HG03565 (cell line): ENCODE data around the gene ELOVL5.

Experiments used
- ATAC-seq: cut with Tn5 transposase; IDR thresholded peaks from one replicate; pipeline ENCODE4 v1.9.1; 2021; ENCODE audit warnings: mild to moderate bottlenecking, moderate library complexity; ENCODE audit not compliant: unreplicated experiment

ELOVL5 gene

GRCh38 chr6:53244399-53244931, 104.3 kb downstream of the ELOVL5 start:
- ATAC-seq = peak; percentile 8

DNA sequence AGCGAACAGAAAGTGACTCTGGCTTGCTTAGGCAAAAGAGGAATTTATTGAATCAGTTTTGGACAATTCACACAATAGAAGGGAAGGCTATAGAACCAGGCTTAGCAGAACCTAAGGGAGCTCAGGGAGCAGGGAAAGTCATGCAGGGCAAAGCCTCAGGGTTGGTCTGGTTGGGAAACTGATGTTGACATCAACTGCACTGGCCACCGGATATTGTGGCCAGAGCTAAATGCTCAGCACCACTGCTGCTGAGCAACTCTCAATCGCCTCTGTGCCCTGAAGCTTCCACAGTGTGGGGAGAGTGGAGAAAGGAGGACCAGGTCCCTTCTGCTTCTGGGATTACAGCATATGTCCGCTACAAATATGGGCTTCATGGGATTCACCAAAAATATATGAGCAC, 106.8 kb downstream of the ELOVL5 start:
- ATAC-seq = no peak

DNA sequence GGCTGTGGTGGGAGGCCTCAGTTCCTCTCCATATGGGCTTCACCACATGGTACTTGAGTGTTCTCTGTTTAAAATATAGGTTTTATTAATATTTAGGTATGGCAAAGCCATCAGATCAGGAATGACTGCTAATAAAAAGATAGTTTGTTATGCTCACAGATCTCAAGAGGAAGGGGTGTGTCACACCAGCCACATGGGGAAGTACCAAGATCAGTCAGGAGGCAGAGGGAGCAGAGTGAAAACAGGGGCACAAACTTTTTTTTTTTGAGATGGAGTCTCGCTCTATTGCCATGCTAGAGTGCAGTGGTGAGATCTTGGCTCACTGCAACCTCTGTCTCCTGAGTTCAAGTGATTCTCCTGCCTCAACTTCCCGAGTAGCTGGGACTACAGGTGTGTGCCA, 108.0 kb downstream of the ELOVL5 start:
- no peak for ATAC-seq

DNA sequence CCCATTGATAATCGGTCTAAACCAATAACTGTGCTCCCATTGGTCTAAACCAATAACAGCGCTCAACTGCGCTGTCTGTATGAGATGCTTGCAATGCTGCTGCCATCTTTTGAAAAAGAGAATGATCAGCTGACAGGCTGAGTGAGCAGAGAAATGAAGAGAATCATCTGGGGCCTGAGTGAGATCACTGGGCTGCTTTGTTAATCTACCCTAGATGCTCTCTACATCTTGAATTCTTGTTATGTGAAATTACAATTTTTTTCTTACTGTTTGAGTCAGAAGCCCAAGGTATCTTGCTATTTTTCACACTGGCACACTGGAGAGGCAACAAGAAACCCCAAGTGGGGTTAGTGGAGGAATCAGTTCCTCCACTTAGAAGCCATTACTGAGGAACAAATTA, 108.6 kb downstream of the ELOVL5 start:
- no peak for ATAC-seq

- peak; percentile 57 for ATAC-seq
Measured at GRCh38 chr6:53239526-53239925, 109.2 kb downstream of the ELOVL5 start.

DNA sequence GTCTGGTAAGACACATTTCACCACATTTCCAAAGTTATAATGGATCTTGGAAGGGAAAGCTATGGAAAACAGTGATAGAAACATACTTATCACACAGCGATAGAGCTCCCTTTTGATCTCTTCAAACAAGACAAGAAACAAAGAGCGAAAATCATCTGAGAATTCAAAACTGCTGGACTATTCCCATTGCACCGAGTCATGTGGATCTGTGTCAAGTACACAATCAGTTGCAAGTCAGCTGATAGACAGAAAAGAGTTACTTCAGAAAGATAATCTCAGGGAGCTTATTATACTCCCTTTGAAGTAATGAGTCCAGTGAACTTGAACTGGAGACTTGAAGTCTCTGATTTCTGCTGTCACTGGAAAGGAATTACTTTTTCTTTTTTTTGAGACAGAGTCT, 110.4 kb downstream of the ELOVL5 start:
- no peak for ATAC-seq

GRCh38 chr6:53236241-53236640, 112.5 kb downstream of the ELOVL5 start:
- peak; percentile 30 for ATAC-seq

DNA sequence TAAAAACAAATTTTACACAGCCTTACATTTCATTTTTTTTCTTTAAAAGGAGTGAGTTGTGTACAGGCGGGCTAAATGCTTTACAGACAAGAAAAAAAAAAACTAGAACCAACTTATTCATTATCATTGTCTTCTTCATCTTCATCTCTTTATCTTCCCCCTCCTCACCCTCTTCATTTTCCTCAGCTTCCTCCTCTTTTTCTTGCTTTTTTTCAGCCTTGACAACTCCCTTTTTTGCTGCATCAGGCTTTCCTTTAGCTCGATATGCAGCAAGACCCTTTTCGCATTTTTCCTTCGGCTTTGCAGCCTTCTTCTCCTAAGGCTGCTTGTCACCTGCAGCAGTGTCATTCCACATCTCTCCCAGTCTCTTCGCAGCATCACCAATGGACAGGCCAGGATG, 113.2 kb downstream of the ELOVL5 start:
- ATAC-seq = no peak

GRCh38 chr6:53233309-53233708, 115.4 kb downstream of the ELOVL5 start:
- ATAC-seq = no peak

DNA sequence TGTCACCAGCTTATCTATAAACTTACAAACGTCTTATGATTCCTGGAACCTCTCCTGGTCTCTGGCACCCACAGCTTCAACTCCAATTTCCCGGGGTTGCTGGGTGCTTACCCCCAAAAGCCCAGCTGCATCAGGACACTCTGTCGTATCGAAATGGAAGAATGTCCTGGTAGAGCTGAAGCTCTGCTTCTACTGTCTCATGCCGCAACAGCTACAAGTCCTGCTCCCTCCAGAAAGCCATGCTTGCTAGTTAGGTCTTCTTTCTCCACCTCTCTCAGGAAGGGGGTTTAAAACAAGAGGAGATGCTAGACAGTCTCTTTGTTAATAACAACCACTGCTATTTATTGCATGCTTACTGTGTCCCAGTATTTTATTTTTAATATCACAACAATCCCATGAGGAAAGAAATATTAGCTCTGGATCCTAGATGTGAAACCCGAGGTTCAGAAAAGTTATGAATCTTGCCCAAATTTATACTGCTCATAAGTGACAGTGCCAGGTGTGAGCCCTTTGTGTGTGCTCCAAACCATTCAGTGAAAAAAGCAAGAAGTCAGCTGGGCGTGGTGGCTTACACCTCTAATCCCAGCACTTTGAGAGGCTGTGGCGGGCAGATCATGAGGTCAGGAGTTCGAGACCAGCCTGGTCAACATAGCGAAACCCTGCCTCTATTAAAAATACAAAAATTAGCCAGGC, 117.8 kb downstream of the ELOVL5 start:
- ATAC-seq = no peak

DNA sequence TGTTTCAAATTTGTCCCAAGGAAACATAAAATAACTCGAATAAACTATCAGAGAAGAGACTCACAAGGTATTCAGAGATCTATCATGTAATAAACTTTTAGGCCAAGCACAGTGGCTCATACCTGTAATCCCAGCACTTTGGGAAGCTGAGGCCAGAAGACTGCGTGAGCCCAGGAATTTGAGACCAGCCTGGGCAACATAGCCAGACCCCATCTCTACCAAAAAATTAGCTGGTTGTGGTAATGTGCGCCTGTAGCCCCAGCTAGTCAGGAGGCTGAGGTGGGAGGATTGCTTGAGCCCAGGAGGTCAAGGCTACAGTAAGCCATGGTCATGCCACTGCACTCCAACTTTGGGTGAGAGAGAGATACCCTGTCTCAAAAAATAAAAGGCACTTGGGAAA, 120.9 kb downstream of the ELOVL5 start:
- ATAC-seq = no peak

DNA sequence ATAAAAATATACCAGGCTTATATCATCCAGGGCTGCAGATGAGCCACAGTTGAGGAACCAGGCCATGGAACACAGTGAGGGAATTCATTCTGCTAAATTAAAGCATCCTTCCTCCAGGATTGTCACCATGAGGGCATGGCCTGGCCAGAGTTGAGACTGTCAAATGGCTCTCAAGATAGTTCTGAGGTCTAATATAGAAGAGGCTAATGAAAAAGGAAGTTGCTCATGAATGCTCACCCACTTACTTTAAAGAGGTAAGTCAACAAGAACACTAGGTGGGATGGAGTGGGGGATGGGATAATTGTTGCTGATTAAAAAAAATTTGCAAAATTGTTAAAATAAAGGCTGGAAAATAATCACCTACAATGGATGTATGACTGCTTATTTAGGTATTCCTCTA, 128.1 kb downstream of the ELOVL5 start:
- no peak for ATAC-seq
